K562 treated with DMSO at 1 percent for 4 hours (cell line): ENCODE data around the gene HECTD3. TPM values are rescaled to one million over a fixed set of nuclear protein-coding genes. Genes with fewer than 3 reads are reported as not detected.

ENCODE experiments used
- total RNA-seq: library from RNA; unstranded; fragments of 300-600 nt; gene quantifications from 2 replicates; pipeline ENCODE4 v1.2.3, GENCODE V29; 2022; ENCODE audit not compliant: insufficient read depth

HECTD3 gene
- 44.1 and 48.2 TPM in 2 replicates for total RNA-seq

DNA sequence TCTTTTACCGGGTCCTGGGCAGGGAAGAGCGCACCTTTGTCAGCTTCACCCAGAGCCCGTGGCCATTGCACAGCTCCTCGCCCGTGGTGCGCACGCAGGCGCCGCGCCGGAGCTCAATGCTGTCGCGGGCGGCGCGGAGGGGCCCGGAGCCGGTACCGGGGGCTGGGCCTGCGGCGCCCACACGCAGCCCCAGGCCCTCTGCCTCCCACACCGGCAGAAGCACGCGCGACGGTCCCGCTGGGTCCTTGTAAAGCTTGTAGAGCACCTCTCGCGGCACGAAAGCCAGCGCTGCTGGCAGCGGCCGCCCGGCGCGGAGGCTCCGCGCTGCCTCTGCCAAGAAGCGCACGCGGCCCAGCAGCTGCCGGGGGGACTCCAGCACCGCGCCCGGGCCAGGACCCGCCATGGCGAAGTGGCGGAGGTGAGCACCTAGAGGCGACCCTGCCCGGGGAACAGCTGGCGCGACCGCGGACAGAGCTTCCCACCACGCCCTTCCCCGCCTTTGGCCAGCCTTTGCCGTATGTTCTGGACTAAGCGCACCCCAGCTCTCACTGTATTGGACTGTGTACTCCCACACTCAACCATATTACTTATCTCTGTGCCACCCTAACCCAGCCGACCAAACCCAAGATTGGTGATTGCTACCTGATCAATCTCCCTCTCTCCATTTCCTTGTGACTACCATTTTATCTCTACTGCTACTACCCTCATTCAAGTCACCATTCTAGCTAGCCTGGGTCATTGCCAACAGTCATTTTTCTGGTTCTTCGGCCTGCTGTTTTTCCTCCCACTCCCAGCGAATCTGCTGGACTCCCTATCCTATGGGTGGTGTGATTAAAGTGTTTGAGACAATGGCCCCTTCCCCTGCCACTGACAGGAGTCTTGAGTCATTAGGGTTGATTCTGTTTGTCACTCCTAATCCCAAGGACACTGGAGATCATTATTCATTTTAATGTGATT lies at the start of gene HECTD3:
Gene HECTD3 (minus strand): TSS at position 470 of the 957 bp plus-strand sequence. CDS start 67 bp downstream, at position 403.

DNA sequence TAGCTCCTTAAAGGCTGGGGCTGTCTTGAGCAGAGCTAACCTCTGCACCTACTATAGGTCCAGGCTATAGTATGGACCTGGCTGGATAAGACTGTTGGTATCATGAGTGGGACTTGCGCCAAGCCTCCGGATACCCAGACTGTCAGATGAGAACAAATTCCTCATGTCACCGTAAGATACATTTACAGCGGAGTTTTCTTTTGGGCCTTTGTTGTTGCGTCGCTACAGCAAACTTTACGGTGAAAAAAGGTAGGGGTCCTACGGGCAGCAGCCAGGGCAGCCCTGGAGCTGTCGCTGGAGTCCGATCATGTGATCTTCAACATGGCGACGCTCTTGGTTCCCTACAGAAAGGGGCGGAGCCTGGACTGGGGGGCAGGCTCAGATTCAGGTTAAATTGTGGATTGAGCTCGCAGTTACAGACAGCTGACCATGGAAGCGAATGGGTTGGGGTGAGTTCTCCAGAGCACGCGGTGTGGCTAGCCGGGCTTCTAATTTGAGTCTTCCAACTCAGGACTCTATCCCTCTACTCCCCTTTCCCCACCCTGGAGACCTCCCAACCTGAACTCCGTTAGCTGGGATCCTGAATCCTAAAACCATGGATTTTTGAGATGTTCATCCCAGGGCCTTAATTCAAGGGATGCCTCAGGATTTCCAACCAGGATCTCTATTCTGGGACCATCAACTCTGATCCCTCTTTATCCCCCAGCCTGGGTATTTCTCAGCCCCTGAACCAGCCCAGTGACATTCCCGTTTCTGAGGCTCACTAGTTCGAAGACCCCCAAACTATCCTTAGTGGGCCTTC lies 914 bp upstream of the HECTD3 start, which contains the start of gene UROD:
Gene UROD (plus strand): TSS at position 418 of the 802 bp plus-strand sequence. CDS start 12 bp downstream, at position 430.

Other genes starting within 250 kb of the HECTD3 start
- 6,154 and 6,462 TPM in 2 replicates for gene RPS8, start 235.8 kb downstream of the HECTD3 start, total RNA-seq
- not detected in 2 replicates for gene BEST4, start 223.2 kb downstream of the HECTD3 start, total RNA-seq
- gene PLK3, start 210.9 kb downstream of the HECTD3 start, total RNA-seq = 7.7 and 11.0 TPM in 2 replicates
- gene DYNLT4, start 204.0 kb downstream of the HECTD3 start, total RNA-seq = 1.8 TPM in 1 of 2 replicates, not detected in the other
- 2.2 TPM in 1 of 2 replicates, not detected in the other for gene BTBD19, start 202.8 kb downstream of the HECTD3 start, total RNA-seq
- gene PTCH2, start 168.1 kb downstream of the HECTD3 start, total RNA-seq = 0.55 and 1.5 TPM in 2 replicates
- 48.2 and 58.2 TPM in 2 replicates for gene EIF2B3, start 24.7 kb downstream of the HECTD3 start, total RNA-seq
- gene UROD, start 930 bp upstream of the HECTD3 start, total RNA-seq = 401 and 435 TPM in 2 replicates
- 0.22 and 1.1 TPM in 2 replicates for gene ZSWIM5, start 195.3 kb upstream of the HECTD3 start, total RNA-seq